GM12873 (cell line): ENCODE measurements around the gene KIFAP3.
A peak's percentile ranks its signal among the peaks of the same experiment; 100 is the strongest.

Source experiments
- CTCF ChIP-seq: IDR thresholded peaks from 2 replicates; pipeline ENCODE4 v1.5.1; 2012; ENCODE audit warnings: low read depth, mild to moderate bottlenecking, moderate library complexity, low read length, control low read depth; ENCODE audit not compliant: insufficient read depth; ENCODE audit errors: missing control alignments

Gene KIFAP3

DNA sequence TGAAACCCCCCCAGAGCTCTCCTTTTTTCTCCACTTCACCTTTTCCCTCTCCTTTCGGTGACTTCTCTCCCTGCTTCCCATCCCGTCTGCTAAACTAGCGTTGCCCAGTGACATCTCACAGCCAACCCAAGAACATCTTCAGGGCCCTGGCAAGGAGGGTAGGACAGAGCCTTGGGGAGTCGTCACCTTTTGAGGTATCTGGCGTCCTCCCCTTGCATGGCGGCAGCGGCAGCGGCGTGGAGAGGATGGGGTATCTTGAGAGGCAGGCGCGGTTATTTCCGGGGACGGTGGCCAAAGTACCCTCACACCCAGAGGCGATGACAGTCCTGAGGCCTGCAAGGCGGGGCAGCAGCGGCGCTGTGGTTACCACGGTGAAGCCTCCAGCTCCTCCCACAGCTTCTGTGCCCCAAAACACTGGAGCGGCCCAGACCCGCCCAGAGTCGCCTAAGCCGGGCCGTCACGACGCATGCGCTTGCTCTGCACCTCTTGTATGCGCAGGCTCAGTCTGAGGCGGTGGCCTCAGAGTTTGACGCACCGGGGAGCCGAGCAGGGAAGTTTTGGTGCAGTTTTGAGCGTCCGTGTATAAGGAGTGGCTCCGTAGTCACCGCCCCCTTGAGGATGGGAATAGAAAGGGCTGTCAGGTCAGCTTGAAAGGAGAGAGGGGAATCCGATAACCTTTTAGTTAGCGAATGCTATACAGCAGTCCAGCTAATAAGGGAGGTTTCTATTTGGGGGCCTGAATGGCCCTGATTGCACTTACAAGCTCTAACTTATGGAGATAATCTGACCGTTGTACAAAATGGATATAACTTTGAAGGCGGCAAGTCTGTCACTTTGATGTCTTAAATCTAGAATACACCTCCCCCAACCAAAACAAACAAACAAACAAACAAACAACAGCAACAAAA lies at the start of gene KIFAP3:
TSS of gene KIFAP3 (minus strand) at position 446 of the 908 bp plus-strand sequence. CDS start at position 218, 228 bp downstream.
- TF ChIP-seq CTCF, result peak; percentile 63

DNA sequence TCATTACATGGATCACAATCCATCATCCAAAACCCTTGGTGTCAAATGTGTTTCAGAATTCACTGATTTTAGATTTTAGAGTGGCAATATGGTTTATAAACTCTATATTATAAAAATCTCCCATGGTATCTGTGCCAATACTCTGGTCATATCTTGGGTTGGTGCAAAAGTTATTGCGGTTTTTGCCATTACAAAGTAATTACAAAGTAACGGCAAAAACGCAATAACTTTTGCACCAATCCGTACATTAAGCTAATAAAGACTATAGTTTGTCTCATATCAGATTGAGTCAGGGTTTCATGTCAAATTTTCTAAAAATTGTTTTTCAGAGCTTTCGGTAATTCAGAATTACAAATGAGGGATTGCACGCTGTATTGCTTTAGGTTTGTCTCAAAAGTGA lies 47.9 kb upstream of the KIFAP3 start:
- no peak for TF ChIP-seq CTCF

DNA sequence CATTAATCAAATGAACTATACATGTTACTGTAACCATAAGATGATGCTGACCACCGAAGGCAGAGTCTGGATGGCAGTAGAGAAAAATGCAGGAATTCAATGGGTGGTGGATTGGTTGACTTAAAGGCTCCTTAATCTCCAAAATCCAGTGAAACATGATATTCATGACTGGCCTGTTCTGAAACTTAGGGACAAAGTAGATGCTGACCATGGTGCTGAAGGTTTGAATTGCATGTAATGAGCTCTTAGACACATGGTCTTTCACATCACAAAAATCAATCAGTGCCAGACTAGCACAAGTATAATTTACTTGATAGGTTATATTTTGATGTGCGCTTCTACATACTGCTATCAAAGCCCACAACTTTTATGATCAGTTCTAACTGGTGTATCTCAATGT lies 40.4 kb upstream of the KIFAP3 start:
- TF ChIP-seq CTCF, result no peak

GRCh38 chr1:170097449-170097948 lies 23.0 kb upstream of the KIFAP3 start:
- TF ChIP-seq CTCF, result no peak

GRCh38 chr1:170096806-170097340 lies 22.4 kb upstream of the KIFAP3 start:
- TF ChIP-seq CTCF, result no peak

- TF ChIP-seq CTCF, result no peak
Observed at GRCh38 chr1:170095976-170096748, 21.7 kb upstream of the KIFAP3 start.

- no peak for TF ChIP-seq CTCF
Observed at GRCh38 chr1:170086399-170087032, 12.0 kb upstream of the KIFAP3 start.
